ENCODE results near the gene RARG.

Gene RARG

GRCh38 chr12:53259891-53260290 is 27.9 kb upstream of the RARG start:
- TF ChIP-seq CTCF (IDR thresholded peaks at IDR 0.05; ENCODE audit: insufficient read depth, low read length) = no peak
- no peak for TF ChIP-seq POLR2AphosphoS5 (IDR thresholded peaks at IDR 0.05; ENCODE audit: low read depth)
- no peak for TF ChIP-seq REST (IDR thresholded peaks at IDR 0.05; ENCODE audit: insufficient replicate concordance, low read depth)
- no peak for TF ChIP-seq GABPA (IDR thresholded peaks at IDR 0.05; ENCODE audit: low read depth)
- no peak for TF ChIP-seq SPI1 (IDR thresholded peaks at IDR 0.05; ENCODE audit: borderline replicate concordance, low read depth)
- Histone ChIP-seq H3K27me3 (ENCODE audit: insufficient read depth, poor library complexity, severe bottlenecking) (no peaks in the 10 kb centered on the region), H3K4me3 (replicated peaks; ENCODE audit: insufficient read depth, low read length) (no peak overlapping the region), H3K27ac (replicated peaks) (no peak overlapping the region)
- DNase-seq (ENCODE audit: low read depth in 1 of 2, low spot score in 1 of 2) = no peak

- Histone ChIP-seq H3K27me3 (ENCODE audit: insufficient read depth, poor library complexity, severe bottlenecking) (no peaks in the 10 kb centered on the region), H3K4me3 (replicated peaks; ENCODE audit: insufficient read depth, low read length) (no peak overlapping the region), H3K27ac (replicated peaks) (no peak overlapping the region)
- DNase-seq (ENCODE audit: low read depth in 1 of 2, low spot score in 1 of 2) = no peak
- TF ChIP-seq GABPA (IDR thresholded peaks at IDR 0.05; ENCODE audit: low read depth) (no peak), POLR2AphosphoS5 (IDR thresholded peaks at IDR 0.05; ENCODE audit: low read depth) (no peak), SPI1 (IDR thresholded peaks at IDR 0.05; ENCODE audit: borderline replicate concordance, low read depth) (no peak), CTCF (IDR thresholded peaks at IDR 0.05; ENCODE audit: insufficient read depth, low read length) (no peak), REST (IDR thresholded peaks at IDR 0.05; ENCODE audit: insufficient replicate concordance, low read depth) (no peak)
Observed at GRCh38 chr12:53258541-53259539, 26.8 kb upstream of the RARG start.

- Histone ChIP-seq H3K4me3 (replicated peaks; ENCODE audit: insufficient read depth, low read length) (no peak overlapping the region), H3K27ac (replicated peaks) (peak overlapping the region; percentile 24), H3K27me3 (ENCODE audit: insufficient read depth, poor library complexity, severe bottlenecking) (no peaks in the 10 kb centered on the region)
- DNase-seq (ENCODE audit: low read depth in 1 of 2, low spot score in 1 of 2) = peak in 1 of 2 experiments; percentile 76
- TF ChIP-seq REST (IDR thresholded peaks at IDR 0.05; ENCODE audit: insufficient replicate concordance, low read depth) (no peak), SPI1 (IDR thresholded peaks at IDR 0.05; ENCODE audit: borderline replicate concordance, low read depth) (peak; percentile 100)
Observed at GRCh38 chr12:53255996-53256395, 24.0 kb upstream of the RARG start.
